ENCODE data around the gene DYRK1A.
"Not testable (repeated sequence)": the region's sequence is repeated elsewhere in the genome, so short reads cannot be mapped to it uniquely, and the experiment has no call there.

DYRK1A gene

DNA sequence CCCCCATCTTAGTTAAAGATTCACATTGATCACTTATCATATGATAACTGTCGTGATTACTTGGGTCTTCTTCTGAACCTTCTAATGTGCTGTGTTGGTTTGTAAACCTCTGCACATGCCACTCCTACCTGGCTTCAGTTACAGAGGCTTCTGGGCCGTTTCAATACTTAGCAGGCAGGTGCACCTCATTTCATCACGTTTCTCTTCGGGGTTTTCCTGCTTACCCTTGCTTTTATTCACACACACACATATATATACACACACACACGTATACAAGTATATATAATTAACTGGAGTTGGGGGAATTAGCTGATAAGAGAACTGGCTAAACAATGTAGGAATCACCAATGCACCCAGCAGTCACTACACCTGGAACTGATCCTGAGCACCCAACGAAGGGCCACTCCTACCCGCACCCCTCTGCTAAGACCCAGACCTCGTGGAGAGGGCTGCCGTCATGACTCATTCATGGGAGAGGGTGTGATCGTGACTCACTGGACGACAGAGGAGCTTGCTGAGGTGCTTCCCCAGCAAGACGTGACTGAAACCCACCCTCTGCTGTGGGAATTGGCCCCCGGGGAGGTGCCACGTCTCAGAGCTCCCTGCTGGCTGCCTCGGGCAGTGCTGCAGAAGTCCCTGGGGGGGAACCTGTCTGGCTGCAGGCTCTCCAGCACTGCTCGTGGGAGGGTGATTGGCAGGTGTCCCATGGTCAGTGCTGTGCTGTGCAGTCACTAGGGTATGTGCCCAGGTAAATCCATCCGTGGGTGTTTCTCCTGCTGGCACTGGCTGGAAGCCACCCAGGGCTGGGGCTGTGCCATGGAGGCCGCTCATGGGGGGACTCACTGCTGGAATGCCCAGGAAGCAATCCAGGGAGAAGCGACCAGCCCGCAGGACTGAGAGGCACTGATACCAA is 166.6 kb downstream of the DYRK1A start:
- DNase-seq: no peak

DNA sequence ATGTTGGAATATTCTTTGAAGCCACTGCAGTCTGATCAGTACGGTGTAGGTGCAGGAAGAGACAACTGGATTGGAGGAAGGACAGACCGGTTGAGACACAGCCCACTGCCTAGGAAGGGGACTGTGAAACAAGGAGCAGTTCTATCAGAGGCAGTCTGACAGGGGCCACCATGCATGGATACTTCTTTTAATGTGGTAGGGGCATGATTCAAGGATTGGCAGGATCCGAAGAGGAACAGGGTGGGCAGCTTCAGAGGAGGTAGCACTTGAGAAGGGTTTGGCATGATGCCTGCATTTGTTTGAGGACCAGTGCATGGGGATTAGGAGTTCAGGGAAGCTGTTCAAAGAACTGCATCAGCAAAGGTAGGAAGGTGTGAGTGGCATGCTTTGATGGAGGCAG is 167.9 kb downstream of the DYRK1A start:
- DNase-seq: no peak

DNA sequence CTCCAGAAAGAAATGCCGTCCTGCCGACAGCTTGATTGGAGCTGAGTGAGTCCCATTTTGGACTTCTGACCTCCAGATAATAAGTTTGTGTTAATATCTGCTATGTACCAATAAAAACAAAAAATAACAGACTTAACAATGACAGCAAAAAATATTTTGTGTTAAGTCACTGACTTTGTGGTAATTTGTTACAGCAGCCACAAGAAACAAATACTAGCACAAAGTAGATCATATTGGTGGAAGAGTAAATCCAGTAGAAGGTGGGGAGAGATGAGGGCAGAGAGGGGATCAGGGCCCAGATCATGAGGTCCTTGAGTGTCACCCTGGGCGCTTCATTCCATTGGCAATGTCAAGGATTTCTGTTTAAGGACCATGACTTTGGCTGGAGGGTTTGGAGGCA is 168.6 kb downstream of the DYRK1A start:
- DNase-seq: no peak

DNA sequence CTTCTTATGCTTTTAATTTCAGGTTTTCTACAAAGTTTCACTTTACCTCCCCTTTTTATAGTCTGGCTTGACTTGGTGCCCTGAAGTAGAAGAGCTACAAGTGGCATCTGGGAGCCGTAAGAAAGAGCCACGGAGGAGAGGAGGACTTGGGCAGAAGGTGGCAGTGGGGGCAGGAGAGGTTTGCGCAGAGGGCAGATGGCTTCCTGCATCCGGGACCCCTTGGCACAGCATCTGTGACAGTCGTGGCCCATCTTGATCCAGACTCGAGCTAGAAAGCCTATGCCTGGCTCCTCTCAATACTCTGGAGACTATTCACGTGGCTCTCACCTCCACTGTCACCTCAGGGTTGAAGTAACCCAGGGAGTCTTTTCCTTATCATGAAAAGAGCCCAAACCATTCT is 169.1 kb downstream of the DYRK1A start:
- no peak for DNase-seq

DNA sequence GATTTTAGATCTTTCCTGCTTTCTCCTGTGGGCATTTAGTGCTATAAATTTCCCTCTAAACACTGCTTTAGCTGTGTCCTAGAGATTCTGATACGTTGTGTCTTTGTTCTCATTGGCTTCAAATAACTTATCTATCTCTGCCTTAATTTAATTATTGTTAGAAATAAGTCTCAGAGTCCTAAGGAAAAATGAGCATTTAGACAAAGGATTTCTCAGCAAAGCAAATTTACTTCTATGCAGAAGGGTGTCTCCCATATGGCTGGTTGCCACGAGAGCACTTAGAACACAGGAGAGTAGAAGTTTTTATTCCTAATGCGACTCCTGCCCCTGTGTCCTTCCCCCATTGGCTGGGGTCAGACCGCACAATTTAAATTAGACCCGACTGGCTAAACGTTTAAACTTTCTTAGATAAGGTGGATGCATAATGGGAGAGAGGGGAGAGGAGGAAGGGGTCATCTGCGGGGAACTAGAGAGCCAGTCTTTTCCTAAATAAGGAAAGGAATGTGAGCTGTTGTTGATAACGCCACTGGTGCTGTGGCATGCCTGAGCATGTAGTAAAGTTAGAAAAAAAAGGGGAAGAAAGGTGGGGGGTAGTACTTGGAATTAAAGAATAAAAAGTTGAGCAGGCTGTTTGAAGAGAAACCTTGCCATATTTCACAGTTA is 170.2 kb downstream of the DYRK1A start:
- no peak for DNase-seq

DNA sequence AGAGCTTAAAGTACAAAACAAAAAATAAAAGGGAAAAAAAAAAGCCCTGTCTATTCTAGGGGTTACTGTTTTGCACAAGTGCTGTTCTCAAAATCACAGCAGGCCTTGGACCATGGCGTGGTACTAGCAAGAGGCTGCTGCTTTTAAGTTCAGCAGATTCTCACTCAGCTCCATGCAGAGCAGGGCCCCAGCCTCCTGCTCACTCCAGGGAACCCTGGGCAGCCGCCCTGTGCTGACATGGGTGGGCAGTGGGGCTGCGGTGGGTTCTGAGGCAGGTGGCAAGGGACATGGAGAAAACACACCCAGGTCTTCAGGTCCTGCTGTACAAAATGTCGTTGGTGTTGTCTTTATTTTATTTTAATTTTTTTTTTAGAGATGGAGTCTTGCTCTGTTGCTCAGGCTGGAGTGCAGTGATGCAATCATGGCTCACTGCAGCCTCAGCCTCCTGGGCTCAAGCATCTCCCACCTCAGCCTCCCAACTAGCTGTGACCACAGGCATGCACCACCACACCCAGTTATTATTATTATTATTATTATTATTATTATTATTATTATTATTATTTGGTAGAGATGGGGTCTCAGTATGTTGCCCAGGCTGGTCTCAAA is 170.9 kb downstream of the DYRK1A start:
- DNase-seq: no peak

DNA sequence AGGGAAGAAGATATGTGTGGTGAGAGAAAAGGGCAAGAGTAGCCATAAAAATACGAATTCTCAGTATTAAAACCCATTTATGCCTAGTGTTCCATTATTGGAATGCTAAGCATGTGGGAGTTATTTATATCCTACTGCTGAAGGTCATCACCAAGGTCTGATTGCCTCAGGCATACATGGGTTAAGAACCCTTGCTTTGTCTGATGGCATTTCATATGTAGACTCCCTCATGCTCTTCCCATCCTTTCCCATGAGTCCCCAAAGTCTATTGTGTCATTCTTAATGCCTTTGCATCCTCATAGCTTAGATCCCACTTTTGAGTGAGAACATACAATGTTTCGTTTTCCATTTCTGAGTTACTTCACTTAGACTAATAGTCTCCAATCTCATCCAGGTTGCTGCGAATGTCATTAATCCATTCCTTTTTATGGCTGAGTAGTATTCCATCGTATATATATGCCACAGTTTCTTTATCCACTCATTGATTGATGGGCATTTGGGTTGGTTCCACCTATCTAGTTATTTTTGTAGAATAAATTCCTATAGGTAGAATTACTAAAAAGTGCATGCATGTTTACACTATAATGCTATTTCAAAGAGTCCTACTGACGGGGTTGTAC is 172.5 kb downstream of the DYRK1A start:
- no peak for DNase-seq

DNA sequence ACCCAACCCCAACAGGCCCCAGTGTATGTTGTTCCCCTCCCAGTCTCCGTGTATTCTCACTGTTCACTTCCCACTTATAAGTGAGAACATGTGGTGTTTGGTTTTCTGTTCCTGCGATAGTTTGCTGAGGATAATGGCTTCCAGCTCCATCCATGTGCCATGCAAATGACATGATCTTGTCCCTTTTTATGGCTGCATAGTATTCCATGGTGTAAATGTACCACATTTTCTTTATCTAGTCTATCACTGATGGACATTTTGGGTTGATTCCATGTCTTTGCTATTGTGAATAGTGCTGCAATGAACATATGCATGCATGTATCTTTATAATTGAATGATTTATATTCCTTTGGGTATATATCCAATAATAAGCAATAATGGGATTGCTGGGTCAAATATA is 174.6 kb downstream of the DYRK1A start:
- DNase-seq: not testable (repeated sequence)

DNA sequence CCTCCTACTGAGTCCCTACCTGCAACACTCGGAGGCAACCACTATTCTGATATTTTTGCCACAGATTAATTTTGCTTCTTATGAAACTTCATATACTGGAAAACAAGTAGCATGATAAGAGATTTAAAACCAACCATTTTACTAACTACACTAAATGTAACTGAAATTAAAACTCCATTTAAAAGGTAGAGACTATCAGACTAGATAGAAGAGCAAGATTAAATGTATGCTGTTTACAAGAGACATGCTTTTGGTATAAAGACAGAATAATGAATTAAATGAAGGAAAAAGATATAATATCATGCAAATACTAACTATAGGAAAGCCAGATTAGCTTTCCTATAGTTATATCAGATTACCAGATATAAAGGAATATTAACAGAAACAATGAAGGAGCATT is 175.9 kb downstream of the DYRK1A start:
- DNase-seq: no peak

DNA sequence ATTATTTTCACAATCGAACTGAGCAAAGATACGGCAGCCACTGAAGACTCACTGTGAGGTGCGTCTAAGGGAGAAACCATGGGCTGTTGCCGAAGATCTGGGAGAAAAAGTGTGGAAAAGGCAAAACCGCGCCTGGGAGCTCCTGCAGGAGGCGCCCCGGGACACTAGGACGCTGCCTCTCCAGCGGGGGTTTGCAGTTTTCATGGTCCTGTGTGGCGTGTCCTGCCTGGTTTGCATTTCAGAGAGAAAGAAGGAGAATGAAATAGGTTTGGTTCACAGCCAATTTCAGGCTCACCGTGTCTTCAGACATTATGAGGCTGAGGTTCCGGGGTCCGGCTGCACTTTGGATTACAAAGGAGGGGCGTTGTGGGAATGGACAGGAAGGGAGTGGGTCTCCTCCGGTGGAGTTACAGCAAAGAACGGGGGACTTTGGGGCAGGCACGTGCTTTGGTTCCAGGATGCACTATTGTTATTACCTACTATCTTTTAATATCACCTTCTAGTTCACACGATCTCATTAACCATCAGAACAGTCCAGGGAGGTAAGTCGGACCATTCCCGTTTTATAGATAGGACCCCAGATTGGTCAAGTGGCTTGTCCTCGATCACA is 179.8 kb downstream of the DYRK1A start:
- no peak for DNase-seq

DNA sequence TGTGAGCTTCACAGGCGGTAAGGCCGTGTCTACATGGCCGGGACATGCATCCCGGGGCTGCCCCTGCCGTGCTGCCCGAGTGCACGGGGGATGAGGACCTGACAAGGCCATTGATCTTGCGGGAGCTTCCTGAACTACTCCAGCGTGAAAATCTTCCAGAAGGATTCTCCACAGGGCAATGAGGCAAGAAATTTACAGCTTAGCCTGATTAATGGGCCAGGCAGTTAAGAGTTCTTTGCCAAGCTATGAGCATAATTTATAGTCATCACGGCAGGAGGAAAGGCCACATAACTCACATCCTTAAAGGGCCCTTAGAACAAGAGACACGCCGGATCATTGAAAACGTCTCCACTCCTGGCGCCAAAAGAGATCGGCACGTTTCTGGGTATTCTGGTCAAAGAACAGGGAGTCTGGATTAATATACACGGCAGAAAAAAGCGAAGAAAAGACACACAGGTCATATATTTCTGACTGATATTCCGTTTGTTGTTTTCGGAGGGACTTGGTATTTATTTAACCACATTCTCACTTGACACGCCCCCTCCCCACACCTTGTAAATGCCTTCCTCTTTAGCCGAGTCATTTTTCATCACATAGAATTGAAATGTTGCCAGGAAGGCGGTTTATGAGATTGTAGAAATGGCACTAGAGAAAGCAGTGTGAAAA is 180.5 kb downstream of the DYRK1A start:
- peak; percentile 88 for DNase-seq

DNA sequence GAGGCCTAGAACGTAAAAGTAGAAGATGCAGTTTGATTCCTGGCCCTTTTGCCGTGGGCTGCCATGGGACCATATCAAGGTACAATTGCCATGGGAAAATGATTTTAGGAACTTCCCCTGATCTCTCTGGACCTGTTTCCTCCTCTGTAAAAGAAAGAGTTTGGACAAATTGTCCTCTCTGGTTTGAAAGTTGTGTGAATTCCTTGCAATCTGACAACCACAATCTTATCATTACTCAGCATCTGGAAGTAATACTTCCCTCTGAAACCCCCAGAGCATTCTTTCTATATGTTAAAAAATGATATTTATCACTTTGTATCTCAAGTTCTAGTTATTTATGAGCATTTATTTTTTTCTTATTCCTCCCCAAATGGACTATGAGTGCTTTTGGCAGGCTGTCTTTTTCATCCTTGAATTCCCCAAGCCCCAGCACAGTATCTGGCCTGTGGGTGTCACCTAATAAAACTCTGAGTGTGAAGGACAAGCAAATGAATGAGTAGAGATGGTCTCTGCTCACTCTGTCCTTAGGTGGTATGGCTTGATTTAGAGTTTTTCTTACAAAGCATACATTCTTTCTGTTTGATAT is 181.1 kb downstream of the DYRK1A start:
- no peak for DNase-seq

DNA sequence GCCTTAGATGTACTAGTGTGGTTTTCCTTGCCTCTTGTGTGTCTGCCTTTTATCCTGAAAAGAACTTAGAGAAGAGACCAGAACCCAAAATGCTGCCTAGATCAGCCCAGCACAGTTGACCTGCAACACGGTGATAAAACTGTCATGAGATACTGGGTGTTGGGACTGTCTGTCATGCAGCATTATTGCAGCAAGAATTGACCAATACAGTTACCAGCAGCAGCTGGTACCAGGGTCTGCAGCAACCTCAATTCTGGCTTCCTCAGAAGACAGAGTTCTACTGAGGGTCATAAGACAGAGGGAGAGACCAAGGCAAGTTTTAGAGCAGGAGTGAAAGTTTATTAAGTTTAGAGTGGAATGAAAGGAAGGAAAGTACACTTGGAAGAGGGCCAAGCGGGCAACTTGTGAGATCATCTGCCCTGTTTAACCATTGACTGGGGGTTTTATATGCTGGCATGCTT is 182.0 kb downstream of the DYRK1A start:
- DNase-seq: no peak

DNA sequence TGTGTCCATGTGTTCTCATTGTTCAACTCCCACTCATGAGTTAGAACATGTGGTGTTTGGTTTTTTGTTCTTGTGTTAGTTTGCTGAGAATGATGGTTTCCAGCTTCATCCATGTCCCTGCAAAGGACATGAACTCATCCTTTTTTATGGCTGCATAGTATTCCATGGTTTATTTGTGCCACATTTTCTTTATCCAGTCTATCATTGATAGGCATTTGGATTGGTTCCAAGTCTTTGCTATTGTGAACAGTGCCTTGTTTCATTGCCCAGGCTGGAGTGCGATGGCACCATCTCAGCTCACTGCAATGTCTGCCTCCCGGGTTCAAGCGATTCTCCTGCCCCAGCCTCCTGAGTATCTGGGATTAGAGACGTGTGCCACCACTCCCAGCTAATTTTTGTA is 183.2 kb downstream of the DYRK1A start:
- DNase-seq: not testable (repeated sequence)

DNA sequence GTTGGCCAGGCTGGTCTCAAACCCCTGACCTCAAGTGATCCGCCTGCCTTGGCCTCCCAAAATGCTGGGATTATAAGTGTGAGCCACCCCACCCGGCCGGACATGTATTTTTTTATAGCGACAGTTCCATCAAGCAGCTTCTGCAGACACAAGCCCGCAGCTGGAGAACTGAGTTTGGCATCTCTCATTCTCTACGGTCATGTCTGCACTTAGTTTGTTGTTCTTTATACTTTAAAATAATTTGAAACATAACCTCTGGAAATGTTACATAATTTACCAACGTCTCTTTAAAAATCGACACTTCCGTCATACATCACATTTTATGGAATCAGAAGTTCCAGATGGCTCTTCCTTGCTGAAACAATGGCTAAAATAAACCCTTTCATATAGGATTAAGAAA is 183.6 kb downstream of the DYRK1A start:
- no peak for DNase-seq

DNA sequence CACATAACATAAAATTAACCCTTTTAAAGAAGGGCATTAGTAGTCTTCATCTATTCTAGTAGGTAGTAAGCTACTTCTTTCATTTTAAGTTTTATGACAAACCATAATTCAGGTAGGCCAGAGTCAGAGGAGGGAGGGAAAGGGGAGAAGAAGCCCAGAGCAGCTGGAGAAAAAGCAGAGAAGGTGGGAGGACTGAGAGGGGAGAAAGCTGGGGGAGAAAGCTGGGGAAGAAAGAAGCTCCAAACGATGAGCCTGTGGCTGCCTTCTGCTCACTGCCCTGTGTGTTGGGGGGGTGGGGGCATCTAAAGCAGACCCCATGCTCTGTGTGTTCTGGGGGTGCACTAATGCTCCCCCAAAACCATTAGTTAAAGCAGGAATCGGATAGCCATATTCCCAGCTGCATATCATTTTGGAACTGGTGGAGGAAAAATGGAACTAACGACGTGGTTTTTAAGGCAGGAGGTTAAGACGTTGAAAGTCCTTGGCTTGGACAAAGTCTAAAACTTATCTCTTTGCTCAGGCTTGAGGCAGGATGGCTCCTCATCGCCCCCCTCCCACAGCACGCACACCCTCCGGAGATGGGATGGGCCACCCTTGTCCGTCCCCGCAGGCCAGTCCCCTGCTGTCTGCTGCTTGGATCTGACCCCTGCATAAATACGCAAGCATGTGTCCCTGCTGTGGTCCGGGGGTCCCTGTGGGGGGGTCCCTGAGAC is 184.2 kb downstream of the DYRK1A start:
- no peak for DNase-seq

DNA sequence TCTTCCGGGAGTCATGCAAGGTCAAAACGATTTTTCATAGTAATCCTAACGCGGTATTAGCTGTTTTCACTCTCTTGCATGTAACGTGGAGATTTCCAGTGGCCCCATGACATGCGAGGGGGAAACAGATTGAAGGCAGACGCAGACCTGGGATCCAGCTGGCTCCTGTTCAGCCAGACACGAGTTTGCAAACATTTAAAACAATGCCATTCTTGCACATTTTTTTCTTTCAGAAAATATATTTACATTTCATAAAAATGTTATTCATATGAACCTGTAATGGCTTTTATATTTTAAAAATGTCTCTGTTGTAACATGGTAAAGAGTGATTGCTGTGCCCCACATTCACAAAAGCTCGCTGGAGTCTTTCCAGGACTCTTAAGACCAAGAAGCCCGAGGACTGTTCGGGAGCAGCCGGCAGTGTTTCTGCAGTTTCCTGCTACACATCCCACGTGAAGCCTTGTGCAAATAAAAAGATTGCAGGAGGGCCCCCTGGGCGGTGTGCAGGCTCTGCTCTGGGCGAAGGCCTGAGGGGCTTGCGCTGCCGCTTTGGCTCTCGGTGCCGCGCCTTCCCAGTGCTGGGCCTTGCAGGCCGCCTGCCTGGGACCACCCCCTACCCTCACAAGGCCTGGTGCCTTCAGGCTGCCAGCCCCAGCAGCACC is 184.9 kb downstream of the DYRK1A start:
- no peak for DNase-seq

DNA sequence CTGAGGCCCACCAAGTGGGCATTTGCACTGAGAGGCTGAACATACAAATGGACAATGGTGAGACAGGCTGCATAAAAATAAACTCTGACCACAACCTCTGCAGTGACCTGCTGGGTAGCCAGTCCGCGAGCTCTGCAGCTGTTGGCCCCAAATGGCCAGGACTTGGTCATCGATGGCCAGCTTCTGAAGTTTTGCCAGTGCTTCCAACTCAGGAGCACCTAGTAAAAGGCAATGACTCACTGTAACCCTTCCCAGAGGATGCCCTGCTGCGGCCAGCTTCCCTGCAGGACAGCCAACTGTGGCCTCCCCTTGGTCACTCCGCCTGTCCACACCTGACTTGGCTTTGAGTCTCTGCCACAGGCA is 185.4 kb downstream of the DYRK1A start:
- DNase-seq: no peak

DNA sequence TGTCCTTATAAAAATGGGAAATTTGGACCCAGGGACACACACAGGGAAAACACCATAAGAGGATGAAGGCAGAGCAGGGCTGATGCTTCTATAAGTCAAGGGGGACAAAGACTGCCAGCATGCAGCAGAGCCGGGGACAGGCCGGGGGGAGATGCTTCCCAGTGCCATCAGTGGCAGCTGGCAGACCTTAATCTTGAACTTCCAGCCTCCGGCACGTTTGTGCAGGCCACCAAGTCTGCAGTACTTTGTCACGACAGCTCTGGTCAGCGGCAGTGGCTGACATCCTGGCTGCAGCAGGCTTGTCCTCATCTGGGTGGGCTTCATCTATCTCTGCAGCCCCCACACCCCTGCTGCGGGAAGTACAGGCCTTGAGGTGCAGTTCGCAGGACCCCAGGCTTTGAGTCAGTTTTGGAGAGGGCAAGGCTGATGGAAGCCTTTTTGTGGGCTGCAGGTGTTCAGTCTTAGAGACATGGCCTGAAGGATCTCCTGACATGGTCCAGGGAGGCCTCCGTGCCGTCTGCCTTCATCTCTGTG is 186.0 kb downstream of the DYRK1A start:
- no peak for DNase-seq

DNA sequence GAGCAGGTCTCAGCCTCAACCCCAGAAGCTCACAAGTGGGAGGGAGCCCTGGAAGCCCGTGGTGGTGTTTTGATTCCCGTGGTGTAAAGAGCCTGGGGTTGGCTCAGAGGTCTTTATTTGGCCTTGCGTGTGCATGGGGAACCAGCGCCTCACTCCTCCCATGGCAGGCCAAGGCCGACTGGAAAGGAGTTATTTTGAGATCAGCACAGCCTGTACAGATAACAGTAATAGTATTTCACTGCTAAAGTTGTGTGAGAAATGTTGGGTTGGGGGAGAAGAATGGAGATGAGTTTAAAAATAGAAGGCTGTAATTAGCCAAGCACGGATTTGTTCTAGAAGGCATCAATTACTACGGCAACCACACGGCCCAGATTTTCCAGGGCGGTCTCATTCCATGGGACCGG is 186.5 kb downstream of the DYRK1A start:
- DNase-seq: no peak

Data from kidney glomerular epithelial cell (primary cell).